Right lobe of liver (tissue), 6 donors: ENCODE results near the gene CHMP4B. TPM values are rescaled to one million over a fixed set of nuclear protein-coding genes. Genes with fewer than 3 reads are reported as not detected.
A peak's percentile ranks its signal among the peaks of the same experiment; 100 is the strongest.

Experiments
- ATAC-seq, 4 donors: fragments of 200-7000 bp; cut with Tn5 transposase; one replicate each; pipeline ENCODE4 v1.9.1; 2020; ENCODE audit warnings: mild to moderate bottlenecking in 4 of 4, moderate library complexity in 4 of 4
- DNase-seq, 3 donors: peaks; one replicate each; pipeline ENCODE4 v3.0.0-alpha.2; 2020
- H3K27ac ChIP-seq, 3 donors: fragments of 200-600 bp; one replicate each; pipeline ENCODE4 v1.8.0; 2022
- H3K27me3 ChIP-seq, 2 donors: fragments of 200-600 bp; one replicate each; pipeline ENCODE4 v1.8.0; 2022
- H3K36me3 ChIP-seq, 4 donors: fragments of 200-600 bp; sonication (generic) in 1 of 4; one replicate each; pipeline versions ENCODE4 v1.5.1 to v1.8.0; 2017 to 2022; ENCODE audit warnings: control low read depth in 1 of 4
- H3K4me1 ChIP-seq, 4 donors: fragments of 200-600 bp; sonication (generic) in 1 of 4; one replicate each; pipeline versions ENCODE4 v1.5.1 to v1.8.0; 2017 to 2022; ENCODE audit warnings: control low read depth in 1 of 4
- H3K4me3 ChIP-seq, 3 donors: fragments of 200-600 bp; one replicate each; pipeline ENCODE4 v1.8.0; 2022
- H3K9me3 ChIP-seq, 4 donors: fragments of 200-600 bp; sonication (generic) in 1 of 4; one replicate each; pipeline versions ENCODE4 v1.5.1 to v1.8.0; 2017 to 2022; ENCODE audit warnings: control low read depth in 1 of 4
- CTCF ChIP-seq, 4 donors: fragments of 200-600 bp in 3 of 4; fragments of 450-650 bp in 1 of 4; IDR thresholded peaks; one replicate each; pipeline versions ENCODE4 v1.5.1 to v1.8.0; 2016 to 2022; ENCODE audit warnings: antibody characterized with exemption in 4 of 4, mild to moderate bottlenecking in 2 of 4
- POLR2A ChIP-seq: fragments of 450-650 bp; IDR thresholded peaks from one replicate; pipeline ENCODE4 v1.6.1; 2017; ENCODE audit warnings: antibody characterized with exemption, mild to moderate bottlenecking
- WGBS: methylation state at CpG from one replicate; pipeline ENCODE4 v1.1.6; 2018; ENCODE audit warnings: low coverage, low lambda C conversion rate; ENCODE audit not compliant: insufficient coverage; ENCODE audit errors: missing lambda C conversion rate; 5-methylcytosine and 5-hydroxymethylcytosine counted together
- intact Hi-C, 2 donors: fragments of 100-400 bp; cut with DNase I; formaldehyde crosslinking; loops; one replicate each; pipeline versions ENCODE4 v1.11.2 to v1.14.1; 2022
- total RNA-seq, 6 experiments: library from RNA; depleted of rRNA in 2 of 6; stranded (reverse); fragments of >200 nt in 2 of 6; fragmentation: NEBNext Ultra II Directional in 3 of 6; extraction: Animal tissue kit (Norgen Biotek cat#: 25700) in 3 of 6; gene quantifications; one replicate each; pipeline versions ENCODE4 v1.1.0 to v1.2.4, GENCODE V29; 2016 to 2023
- donor health status: DM: no; HTN: yes; CAD: no.
- donor health status: DM: no; HTN: no; CAD: no.
- donor health status: DM: no; HTN: no; CAD: no.
- donor health status: DM: no; HTN: yes; CAD: no.
- donor health status: DM: no; HTN: yes; CAD: no.

CHMP4B gene
- total RNA-seq, 6 experiments from 2014 or later = 21.0 to 40.8 (median 28.3) TPM

GRCh38 chr20:33796263-33796906 is 14.8 kb upstream of the CHMP4B start:
- no peak overlapping the region for H3K27ac ChIP-seq
- 55% methylated on average over 6 of the region's 9 CpGs for WGBS
- H3K4me1 ChIP-seq = no peaks in the 10 kb centered on the region
- ATAC-seq = peak in 1 of 4 donors; percentile 28
- H3K36me3 ChIP-seq = no peaks in the 10 kb centered on the region
- intact Hi-C loops = no loop called here
- no peaks in the 10 kb centered on the region for H3K9me3 ChIP-seq
- TF ChIP-seq CTCF (IDR thresholded peaks at IDR 0.05) (no peak), POLR2A (no peak)
- no peak overlapping the region for H3K4me3 ChIP-seq
- H3K27me3 ChIP-seq = no peaks in the 10 kb centered on the region
- DNase-seq = no peak

GRCh38 chr20:33796907-33797544 is 14.1 kb upstream of the CHMP4B start:
- no peak overlapping the region for H3K4me3 ChIP-seq
- H3K4me1 ChIP-seq = no peaks in the 10 kb centered on the region
- no peaks in the 10 kb centered on the region for H3K27me3 ChIP-seq
- H3K27ac ChIP-seq = no peak overlapping the region
- H3K36me3 ChIP-seq = no peaks in the 10 kb centered on the region
- whole genome bisulfite sequencing = 80% methylated on average over 4 of the region's 5 CpGs
- ATAC-seq (no peak), DNase-seq (no peak)
- no peak for TF ChIP-seq POLR2A
- TF ChIP-seq CTCF (IDR thresholded peaks at IDR 0.05) = no peak
- intact Hi-C loops = no loop called here
- no peaks in the 10 kb centered on the region for H3K9me3 ChIP-seq

DNA sequence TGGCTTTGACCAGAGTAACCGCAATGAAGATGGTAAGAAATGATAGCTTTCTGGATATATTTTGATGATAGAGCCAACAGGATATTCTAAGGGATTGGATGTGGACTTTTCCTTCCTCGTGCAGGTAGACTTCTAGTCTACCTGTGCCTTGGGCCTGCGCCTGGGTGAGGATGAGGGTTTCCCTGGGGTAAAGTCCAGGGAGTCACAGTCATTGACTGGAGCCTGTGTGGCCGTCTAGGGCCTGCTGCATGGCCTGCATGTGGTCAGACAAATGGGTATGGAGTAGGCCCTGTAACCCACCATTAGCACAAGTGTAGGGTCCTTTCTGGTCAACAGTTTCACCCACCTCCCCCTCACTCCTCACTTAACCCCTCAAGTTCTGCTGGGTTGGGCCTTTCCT is 12.7 kb upstream of the CHMP4B start:
- DNase-seq = no peak
- no peak for TF ChIP-seq CTCF (IDR thresholded peaks at IDR 0.05)
- no peak for TF ChIP-seq POLR2A
- no peak overlapping the region for H3K27ac ChIP-seq
- H3K4me3 ChIP-seq = no peak overlapping the region
- no peak for ATAC-seq
- no peaks in the 10 kb centered on the region for H3K4me1 ChIP-seq
- 90% methylated on average over 2 of the region's 4 CpGs for WGBS
- intact Hi-C loops = no loop called here
- H3K36me3 ChIP-seq = no peaks in the 10 kb centered on the region
- no peaks in the 10 kb centered on the region for H3K27me3 ChIP-seq
- H3K9me3 ChIP-seq = no peaks in the 10 kb centered on the region

DNA sequence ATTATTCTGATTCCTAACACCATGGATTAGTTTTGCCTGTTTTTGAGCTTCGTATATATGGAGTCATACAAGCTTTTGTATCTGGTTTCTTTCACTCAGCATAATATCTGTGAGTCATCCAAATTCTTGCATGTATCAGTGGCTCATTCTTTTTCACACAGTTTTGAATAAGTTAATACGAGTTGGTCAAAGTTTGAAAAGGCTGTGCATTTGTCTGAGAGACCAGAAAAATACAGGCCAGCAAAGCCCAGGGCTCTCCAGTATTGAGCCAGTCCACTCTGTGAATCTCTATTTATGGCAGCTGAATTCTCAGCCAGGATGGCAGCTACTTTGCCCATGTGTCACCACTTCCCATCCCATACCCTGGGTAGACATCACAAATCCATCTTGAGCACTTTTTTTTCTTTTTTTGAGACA is 7.2 kb upstream of the CHMP4B start:
- TF ChIP-seq CTCF (IDR thresholded peaks at IDR 0.05) = no peak
- TF ChIP-seq POLR2A = no peak
- Histone ChIP-seq H3K9me3 (no peaks in the 10 kb centered on the region), H3K4me1 (no peaks in the 10 kb centered on the region), H3K4me3 (no peak overlapping the region), H3K27me3 (no peaks in the 10 kb centered on the region), H3K27ac (no peak overlapping the region), H3K36me3 (no peaks in the 10 kb centered on the region)
- no peak for DNase-seq
- ATAC-seq = no peak
- WGBS = 72% methylated on average over 2 of the region's 2 CpGs
- intact Hi-C loops = no loop called here
